GM21367 (cell line): ENCODE data around the gene ZNF280D.
"Not testable (repeated sequence)": the region's sequence is repeated elsewhere in the genome, so short reads cannot be mapped to it uniquely, and the experiment has no call there.

ENCODE experiments used
- ATAC-seq: cut with Tn5 transposase; IDR thresholded peaks from one replicate; pipeline ENCODE4 v1.9.1; 2021; ENCODE audit not compliant: unreplicated experiment

The ZNF280D gene

DNA sequence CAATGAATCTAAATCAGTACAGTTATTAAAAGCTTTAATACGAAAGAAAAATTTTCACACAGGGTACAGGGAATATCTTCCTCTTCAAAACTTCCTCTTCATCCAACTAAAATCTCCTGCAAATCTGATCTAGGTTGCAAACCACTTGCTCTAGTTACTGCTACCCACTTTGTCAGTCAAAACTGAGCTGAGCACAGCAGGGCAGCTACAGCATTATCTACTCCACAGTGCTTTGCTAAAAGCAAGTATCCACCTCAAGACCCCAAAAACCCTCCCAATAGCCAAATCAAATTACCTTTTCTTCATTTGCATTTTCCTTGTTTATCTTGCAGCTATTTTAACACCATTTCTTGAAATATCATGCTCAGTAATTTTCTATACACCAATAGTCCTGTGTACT lies 14.7 kb downstream of the ZNF280D start:
- ATAC-seq = no peak

DNA sequence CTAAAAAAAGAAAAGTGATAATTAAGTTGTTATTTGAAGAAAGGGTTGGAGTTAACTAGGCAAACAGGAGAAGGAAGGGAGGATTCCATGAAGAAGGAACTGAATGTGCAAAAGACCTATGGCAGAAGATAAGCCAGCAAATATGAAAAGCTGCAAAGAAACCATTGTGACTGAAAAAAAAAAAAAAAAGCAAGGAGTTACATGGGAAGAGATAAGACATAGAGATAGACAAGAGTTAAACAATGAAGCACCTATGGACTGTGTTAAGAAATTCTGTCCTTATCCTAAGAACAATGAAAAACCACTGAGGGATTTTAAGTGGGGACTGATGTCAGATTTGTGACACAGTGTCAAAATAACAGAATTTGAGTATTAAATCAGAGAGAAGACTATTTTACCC lies 17.0 kb downstream of the ZNF280D start:
- ATAC-seq = no peak

DNA sequence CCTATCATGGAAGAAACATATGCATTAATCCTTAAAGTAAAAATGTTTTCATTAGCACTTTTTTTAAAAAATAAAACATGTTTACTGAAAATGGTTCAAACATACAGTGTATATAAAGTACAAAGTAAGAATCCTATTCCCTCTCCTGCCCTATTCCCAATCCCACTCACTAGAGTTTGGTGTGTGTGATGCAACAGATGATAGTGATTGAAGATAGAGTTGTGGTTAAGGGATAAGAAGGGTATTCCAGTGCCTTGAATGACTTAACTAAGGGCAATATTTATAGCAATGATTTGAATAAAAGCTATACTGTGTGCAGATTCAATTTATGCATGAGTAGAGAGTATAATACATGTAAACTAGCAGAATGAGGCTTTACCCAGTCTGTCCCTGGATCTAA lies 18.1 kb downstream of the ZNF280D start:
- no peak for ATAC-seq

DNA sequence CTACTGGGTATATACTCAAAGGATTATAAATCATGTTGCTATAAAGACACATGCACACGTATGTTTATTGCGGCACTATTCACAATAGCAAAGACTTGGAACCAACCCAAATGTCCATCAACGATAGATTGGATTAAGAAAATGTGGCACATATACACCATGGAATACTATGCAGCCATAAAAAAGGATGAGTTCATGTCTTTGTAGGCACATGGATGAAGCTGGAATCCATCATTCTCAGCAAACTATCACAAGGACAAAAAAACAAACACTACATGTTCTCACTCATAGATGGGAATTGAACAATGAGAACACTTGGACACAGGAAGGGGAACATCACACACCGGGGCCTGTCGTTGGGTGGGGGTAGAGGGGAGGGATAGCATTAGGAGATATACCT lies 23.8 kb downstream of the ZNF280D start:
- ATAC-seq = not testable (repeated sequence)

DNA sequence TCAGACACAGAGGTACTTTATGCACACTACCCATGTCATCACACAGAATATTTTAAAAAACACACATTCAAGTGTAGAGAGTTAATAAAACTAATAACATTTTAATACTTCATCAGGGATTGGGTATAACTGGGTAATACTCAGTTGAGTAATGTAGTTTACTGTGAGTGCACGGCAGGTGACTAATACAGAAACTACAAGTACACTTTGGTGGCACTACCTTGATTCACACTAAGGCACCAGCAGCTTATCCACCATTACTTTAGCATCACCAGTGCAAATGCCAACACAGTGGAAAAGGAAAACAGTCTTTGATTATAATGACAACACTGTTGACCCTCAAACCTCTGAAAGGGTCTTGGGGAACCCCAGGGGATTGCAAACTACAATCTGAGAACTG lies 33.6 kb downstream of the ZNF280D start:
- no peak for ATAC-seq

DNA sequence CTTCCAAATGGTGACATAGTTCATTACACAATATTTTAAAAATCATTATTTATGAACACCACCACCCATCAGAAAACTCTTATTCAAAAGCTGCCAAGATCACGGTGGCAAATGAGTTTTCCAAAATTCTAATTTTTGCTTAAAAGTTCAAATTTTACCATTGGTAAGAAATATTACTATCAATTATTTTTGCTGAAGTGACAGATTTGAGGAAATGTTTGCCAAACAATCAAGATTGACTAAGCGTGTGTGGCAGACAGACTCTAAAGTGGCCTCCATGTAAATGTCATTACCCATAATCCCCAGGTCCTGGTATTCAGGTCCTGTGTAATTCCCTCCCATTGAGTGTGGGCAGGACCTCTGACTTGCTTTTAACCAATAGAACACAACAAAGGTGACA lies 35.0 kb downstream of the ZNF280D start:
- ATAC-seq = no peak

DNA sequence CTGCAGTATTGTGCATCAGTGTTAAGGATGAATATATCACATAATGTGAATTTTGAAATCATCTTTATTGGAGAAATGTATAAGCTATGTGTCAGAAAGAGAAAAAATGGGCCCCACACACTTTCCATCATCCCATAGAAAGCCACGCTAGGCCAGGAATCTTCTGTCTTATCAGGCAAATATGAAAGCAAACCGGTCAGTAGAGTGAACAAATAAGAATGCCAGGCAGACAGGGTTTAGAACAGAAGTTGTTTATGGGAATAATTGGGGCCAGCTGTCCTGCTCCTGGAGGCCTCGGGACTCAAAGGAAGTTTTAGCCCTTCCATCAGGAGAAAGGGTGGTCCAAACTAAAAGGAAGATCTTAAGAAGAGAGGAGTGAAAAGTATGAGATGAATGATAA lies 39.5 kb downstream of the ZNF280D start:
- ATAC-seq = no peak

DNA sequence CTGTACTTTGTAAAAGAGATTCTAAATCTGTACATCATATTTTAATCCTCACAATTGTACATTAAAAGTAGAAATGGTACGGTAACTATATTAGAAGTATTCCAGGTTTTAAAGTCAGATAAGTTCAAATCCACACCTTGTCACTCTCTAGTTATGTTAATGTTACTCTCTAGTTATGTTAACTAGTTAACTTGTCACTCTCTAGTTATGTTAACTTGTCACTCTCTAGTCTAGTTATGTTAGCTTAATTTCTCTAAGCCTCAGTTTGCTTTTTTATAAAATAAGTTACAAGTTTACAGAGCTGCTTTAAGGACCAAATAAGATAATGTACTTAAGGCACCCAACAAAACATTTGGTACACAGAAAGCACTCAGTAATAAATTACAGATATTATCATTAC lies 42.6 kb downstream of the ZNF280D start:
- ATAC-seq = no peak

DNA sequence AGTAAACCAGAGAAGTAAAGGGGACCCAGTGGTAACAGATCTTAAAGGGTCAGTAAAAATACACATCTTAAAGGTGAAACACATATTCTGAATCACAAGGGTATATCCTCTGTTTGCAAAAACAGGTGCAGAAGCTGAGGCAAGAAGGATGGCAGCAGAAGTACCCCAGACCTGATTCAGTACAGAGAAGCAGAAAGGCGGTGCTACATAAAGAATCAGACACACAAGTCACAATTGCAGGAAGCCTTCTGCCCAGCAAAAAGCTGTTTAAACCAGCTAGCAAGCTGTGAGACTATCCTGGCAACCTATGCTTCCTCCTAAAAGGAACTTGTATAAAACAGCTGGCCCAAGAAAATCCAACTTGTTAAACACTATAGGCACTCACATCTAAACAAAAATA lies 49.4 kb downstream of the ZNF280D start:
- no peak for ATAC-seq

DNA sequence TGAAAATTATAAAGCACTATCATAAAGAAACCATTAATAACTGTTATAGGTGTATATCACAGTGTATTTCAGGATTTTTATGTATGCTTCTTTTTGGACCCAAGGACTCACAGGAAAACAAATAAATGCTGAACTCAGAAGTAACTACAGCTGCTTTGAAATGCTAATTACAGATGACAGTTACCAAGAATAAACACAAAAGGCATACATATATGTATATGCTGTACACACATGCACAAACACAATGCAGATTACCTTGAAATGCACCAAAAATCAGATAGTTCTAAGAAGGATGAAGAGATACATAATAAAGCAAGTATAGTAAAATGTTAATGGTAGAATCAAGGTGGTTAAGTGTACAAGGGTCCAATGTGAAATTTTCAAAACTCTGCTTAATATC lies 52.2 kb downstream of the ZNF280D start:
- ATAC-seq = no peak

DNA sequence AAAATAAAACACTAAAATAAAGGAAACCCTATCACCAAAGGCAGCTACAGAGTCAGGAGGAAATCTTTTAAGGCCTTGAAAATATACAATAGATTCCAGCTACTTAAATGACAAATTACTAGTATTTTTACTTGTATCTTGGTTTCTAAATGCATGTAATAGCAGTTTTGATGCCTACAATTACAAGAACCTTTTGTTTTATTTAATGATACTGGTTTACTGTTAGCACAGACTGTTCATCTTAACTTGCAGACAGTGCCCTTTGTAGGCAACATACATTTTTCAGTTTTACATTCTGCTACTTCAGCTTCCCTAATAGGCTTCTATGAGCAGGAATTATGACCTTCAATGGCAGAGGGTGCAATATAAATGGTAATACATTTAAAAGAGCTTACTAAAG lies 54.1 kb downstream of the ZNF280D start:
- no peak for ATAC-seq

DNA sequence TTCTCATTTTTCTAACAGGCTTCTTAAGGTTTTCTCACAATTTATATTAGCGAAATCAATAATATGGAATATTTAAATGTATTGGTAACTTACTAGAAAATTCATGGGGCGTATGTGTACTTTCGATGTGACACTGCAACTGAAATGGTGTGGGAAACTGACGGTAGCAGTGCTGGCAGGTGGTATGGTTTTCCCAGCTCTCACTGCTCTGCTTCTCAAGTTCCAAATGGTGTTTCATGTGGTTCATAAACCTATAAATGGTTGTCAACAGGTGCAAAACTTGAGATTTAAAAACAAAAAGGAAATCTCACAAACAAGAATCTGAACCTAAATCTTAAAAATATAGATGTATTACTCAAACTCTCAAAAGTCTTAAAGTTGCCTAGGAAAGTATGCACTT lies 54.7 kb downstream of the ZNF280D start:
- ATAC-seq = no peak

DNA sequence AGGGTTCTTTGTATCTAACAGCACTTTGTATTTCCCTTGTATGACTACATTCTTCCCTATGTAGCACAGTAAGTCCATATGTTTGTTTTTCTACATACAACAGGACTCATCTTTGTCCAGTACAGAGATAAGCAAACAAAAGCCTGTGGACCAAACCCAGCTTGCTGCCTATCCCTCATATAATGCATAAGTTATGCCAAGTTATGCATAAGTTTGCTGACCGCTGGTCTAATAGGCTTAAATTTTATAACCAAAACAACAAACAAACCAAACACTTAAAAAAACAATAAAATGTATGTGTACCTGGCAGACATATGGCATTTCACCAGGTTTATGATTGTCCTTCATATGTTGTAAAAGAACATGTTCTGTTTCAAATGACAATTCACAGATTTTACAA lies 56.0 kb downstream of the ZNF280D start:
- ATAC-seq = no peak

DNA sequence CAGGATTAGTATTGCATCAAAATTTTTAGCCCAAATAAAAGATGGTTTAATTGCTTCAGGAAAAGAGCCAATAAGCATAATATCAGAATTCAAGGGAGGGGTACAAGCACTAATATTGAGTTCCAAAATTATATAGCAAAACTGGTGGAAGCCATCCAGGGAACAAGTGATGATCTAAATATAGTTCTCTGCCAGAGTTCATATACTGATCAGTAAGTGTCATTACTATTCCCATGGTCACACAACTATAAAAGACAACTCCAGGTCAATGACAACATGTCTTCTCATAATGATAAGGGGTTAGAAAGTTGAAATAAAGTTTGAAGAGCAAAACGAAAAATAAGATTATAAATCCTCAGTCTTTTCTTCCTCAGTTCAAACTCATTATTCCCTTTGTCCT lies 57.4 kb downstream of the ZNF280D start:
- no peak for ATAC-seq

DNA sequence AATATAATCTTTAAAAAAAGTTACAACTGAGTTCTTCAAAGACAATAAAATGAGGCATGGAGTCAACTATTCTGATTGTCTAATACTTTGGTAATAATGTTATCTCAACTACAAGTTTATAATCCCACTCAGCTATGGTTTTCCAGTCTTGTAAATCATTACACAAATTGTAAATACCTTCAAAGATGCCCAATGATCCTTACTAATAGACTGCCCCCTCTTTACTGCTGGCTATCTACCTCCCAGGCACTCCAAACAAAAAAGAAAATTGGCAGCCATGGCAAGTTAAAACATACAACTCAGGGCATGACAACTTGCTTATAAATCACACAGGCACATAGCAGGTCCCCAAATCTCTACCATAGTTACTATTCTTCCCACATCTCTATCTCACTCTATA lies 58.5 kb downstream of the ZNF280D start:
- ATAC-seq = no peak

DNA sequence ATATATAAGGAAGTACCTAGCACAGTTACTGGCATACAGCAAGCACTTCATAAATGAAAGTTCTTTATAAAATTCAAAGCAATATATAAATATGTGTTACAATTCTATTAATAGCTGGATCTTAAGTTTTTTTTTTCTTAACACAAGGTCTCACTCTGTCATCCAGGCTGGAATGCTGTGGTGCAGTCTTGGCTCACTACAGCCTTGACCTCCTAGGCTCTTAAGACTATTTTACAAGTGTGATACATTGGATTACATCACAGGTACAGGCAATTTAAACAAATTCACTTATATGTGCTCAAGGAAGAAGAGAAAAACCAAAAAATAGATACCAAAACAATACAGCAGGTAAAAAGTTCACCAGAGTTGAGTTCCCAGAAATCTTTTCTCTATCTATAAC lies 60.6 kb downstream of the ZNF280D start:
- no peak for ATAC-seq

DNA sequence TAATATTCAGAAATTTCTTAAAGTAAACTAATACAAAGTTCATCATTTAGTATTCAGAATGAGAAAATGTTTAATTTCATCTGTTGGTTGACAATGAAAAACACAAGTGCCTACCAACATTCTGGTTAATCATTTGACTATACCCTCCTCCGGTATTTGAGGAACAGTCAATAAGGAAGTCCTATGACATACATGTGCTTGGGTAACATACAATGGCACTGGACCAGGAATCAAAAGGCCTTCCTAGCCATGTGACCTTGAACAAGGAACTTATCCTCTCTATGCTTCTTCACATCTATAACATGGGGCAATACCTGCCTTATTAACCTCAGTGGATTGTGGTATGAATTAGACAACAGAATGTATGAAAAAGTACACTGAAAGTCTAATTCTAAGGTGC lies 65.8 kb downstream of the ZNF280D start:
- ATAC-seq = no peak

DNA sequence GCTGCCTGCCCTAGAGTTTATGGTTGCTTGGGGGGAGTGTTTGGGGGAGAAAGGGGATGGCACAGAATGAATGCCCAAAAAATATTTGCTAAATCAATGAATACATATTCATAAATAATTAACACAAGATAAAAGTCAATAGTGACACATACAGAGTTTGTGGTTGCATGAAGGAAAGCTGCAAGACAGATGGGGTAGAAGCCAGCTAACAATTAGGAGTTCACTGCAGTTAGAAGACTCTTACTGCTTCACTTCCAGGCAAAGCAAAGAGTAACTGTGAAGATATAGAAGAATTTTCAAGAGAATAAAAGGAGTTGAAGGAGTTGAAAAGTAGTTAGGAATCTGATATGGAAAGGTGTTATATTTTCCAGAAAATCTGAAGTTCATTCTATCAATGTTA lies 72.4 kb downstream of the ZNF280D start:
- ATAC-seq = no peak

DNA sequence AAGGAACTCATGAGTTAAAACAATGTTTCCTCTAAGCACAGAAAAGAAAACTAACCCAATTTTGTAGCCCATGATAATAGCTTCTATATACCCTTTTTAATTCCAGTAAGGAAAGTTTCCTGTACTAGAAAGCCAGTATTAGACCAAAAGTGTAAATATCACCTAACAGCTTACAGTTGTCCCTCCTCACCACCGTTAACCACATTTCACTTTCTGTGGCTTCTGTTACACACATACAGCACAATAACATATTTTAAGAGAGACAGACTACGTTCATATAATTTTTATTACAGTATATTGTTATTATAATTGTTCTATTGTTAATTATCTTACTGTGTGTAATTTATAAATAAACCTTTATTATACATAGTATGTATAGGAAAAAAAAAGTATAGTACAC lies 74.1 kb downstream of the ZNF280D start:
- no peak for ATAC-seq

DNA sequence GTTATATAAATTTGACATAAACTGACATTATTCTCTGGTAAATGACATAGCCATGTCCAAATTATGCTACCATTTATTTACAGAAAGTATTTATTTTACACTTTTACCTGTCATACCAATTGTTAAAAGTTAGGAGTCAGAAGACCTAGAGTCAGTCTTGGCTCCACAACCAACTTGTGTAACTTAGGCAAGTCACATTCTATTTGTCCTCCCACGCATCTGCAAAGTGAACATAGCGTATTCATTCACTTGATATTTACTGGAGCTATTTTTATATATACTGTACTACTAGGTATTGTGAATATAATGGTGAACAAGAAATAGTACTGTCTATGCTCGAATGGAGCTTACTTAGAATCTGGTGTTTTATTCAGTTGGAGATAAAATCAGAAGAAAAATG lies 78.7 kb downstream of the ZNF280D start:
- ATAC-seq = no peak

DNA sequence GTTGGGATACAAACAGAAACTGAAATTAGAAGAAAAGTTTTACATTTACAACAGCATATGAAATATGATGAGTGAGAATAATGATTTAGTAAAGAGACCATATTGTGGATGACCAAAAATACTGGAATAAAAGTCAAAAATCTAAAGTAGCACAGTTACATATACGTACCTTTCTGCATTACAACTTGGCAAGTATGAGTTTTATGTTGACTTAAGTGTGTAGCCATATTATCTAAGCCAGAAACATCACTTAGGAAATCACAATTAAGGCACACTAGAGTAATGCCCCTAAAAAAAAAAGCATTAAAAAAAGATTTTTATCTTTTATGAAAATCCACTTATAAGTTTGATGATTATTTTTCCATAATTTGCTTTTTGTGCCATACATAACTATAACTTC lies 79.1 kb downstream of the ZNF280D start:
- no peak for ATAC-seq

DNA sequence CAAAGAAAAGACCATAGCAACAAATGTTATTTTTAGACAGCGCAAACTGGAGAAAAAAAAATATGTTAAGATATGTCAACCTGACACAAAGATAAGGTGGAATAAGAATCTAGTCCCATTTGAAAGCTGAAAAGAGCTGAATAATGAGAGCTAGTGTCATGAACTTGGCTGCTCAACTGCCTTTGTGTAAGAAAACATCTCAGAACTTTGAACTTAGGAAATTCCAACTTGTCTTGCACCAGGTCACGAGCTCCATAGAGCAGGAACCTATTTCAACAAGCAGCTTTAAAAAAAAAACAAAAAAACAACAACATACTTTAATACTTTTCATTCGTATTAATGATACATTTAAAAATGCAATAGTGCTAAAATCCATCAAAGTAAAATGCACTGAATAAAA lies 79.5 kb downstream of the ZNF280D start:
- no peak for ATAC-seq

DNA sequence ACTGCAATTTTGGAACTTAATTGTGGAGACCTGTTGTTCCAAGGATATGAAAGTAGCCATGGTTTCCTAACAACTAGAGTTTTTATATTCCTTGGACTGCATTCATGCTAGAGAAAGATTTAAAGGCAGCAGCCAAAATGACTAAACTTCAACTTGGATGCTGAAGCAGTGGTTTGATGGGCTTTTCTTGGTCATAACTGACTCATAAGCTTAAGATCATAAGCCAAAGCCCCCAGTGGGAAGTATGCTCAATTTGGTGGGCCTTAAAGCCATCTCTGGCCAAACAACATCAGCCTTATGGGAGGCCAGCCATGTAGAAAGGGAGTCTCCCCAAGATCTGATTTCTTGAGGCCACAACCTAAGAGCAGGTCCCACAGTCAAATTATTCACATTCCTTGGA lies 80.2 kb downstream of the ZNF280D start:
- ATAC-seq = no peak

DNA sequence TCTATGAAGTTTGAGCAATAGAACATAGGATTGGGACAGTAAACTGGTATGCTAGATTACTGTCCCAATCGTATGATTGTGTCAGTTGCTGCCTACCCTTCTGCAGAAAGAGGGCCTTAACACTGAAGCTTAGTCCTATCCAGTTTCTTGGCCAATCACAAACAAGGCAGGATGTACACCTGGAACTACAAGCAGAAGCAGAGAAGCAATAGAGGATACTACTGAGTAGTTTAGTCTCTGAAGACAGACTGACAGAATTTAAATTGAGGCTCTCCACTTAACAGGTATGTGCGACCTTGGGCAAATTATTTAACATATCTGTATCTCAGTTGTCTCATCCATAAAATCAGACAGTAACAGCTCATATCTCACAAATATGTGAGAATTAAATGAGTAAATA lies 85.0 kb downstream of the ZNF280D start:
- no peak for ATAC-seq
